K562 (cell line): ENCODE measurements around the gene ENG. TPM values are rescaled to one million over a fixed set of nuclear protein-coding genes. Genes with fewer than 3 reads are reported as not detected.

ENCODE experiments used
- CBFA2T3 ChIP-seq: fragments of 450-650 bp; IDR thresholded peaks from 2 replicates; pipeline ENCODE4 v1.6.1; 2017
- CBX1 ChIP-seq: sonication (generic); IDR thresholded peaks from 2 replicates; pipeline ENCODE4 v1.6.1; 2016; ENCODE audit warnings: antibody characterized with exemption, low read depth, mild to moderate bottlenecking
- FIP1L1 ChIP-seq: fragments of 200-400 bp; formaldehyde crosslinking; IDR thresholded peaks from 2 replicates; pipeline ENCODE4 v1.6.1; 2018; ENCODE audit warnings: mild to moderate bottlenecking, low read depth, low read length; ENCODE audit not compliant: poor library complexity, severe bottlenecking
- FOXA3 ChIP-seq, 2 experiments: fragments of 450-650 bp in 1 of 2; sonication (generic) in 1 of 2; formaldehyde crosslinking; IDR thresholded peaks in 1 of 2; conservative IDR thresholded peaks in 1 of 2; 2 replicates each; pipeline versions ENCODE4 v1.4.0 to v1.8.0; 2020 to 2022; ENCODE audit warnings: mild to moderate bottlenecking in 2 of 2, missing genetic modification reagents in 1 of 2
- JUND ChIP-seq, 2 experiments: IDR thresholded peaks; 2 replicates in 1 of 2; 3 replicates in 1 of 2; pipeline ENCODE4 v1.6.1; 2011; ENCODE audit warnings: borderline replicate concordance in 2 of 2, low read depth in 2 of 2, low read length in 2 of 2, improper control_type of control experiment in 1 of 2, missing biosample characterization in 1 of 2, missing genetic modification characterization in 1 of 2, missing genetic modification reagents in 1 of 2
- MEIS2 ChIP-seq: fragments of 450-650 bp; IDR thresholded peaks from 2 replicates; pipeline ENCODE4 v1.6.1; 2014; ENCODE audit warnings: mild to moderate bottlenecking; ENCODE audit not compliant: partially characterized antibody
- SRF ChIP-seq, 2 experiments: fragments of 250-450, 450-650 bp in 1 of 2; sonication (Bioruptor Pico) in 1 of 2; sonication (generic) in 1 of 2; formaldehyde crosslinking; IDR thresholded peaks; 2 replicates each; pipeline versions ENCODE4 v1.5.0 to v1.5.1; 2020 to 2022; ENCODE audit warnings: mild to moderate bottlenecking in 1 of 2, missing genetic modification reagents in 1 of 2
- TFAM ChIP-seq: fragments of 250-450 bp; sonication (Bioruptor Pico); conservative IDR thresholded peaks from 2 replicates; pipeline ENCODE4 v1.5.0; 2021; ENCODE audit warnings: mild to moderate bottlenecking, moderate library complexity
- ZFX ChIP-seq: sonication (generic); formaldehyde crosslinking; IDR thresholded peaks from 2 replicates; pipeline ENCODE4 v1.8.0; 2022; ENCODE audit warnings: mild to moderate bottlenecking, missing genetic modification reagents, moderate library complexity
- ZNF224 ChIP-seq: sonication (generic); formaldehyde crosslinking; IDR thresholded peaks from 2 replicates; pipeline ENCODE4 v1.8.0; 2022; ENCODE audit warnings: mild to moderate bottlenecking, missing genetic modification reagents
- ZNF431 ChIP-seq: sonication (generic); formaldehyde crosslinking; IDR thresholded peaks from 2 replicates; pipeline ENCODE4 v1.8.0; 2022; ENCODE audit warnings: mild to moderate bottlenecking, missing genetic modification reagents
- ZNF57 ChIP-seq: fragments of 450-650 bp; formaldehyde crosslinking; IDR thresholded peaks from 2 replicates; pipeline ENCODE4 v1.4.0; 2020; ENCODE audit warnings: mild to moderate bottlenecking, moderate library complexity
- polyA plus RNA-seq, 8 experiments: library from polyadenylated mRNA; depleted of rRNA in 4 of 8; stranded (reverse) in 5 of 8; unstranded in 3 of 8; fragments of >200 nt; fragmentation: Nextera tagmentation in 2 of 8; fragmentation: Illumina TruSeq in 1 of 8; extraction: Ambion mirVana in 2 of 8; extraction: Trizol in 1 of 8; gene quantifications; 2 replicates each; pipeline versions ENCODE4 v1.2.1 to v1.2.3, GENCODE V29; 2011 to 2014; ENCODE audit warnings: inconsistent platforms in 1 of 8, missing spikeins in 1 of 8
- total RNA-seq, 7 experiments: library from RNA; depleted of rRNA in 6 of 7; stranded (reverse); fragments of >200 nt in 6 of 7; fragmentation: Illumina TruSeq in 2 of 7; extraction: Trizol in 2 of 7; gene quantifications; 2 replicates each; pipeline versions ENCODE4 v1.2.1 to v1.2.3, GENCODE V29; 2011 to 2021; ENCODE audit warnings: low replicate concordance in 1 of 7
- TF ChIP-seq, protein P1 (sequence below): fragments of 250-450 bp; sonication (Bioruptor Pico); IDR thresholded peaks from 2 replicates; pipeline ENCODE4 v1.4.0; 2020; ENCODE audit warnings: mild to moderate bottlenecking, moderate library complexity
- TF ChIP-seq, protein P2 (sequence below): sonication (generic); formaldehyde crosslinking; IDR thresholded peaks from 2 replicates; pipeline ENCODE4 v1.8.1; 2022; ENCODE audit warnings: missing genetic modification reagents
- TF ChIP-seq, protein P3 (sequence below): fragments of 200-400 bp; formaldehyde crosslinking; IDR thresholded peaks from 2 replicates; pipeline ENCODE4 v1.6.1; 2017; ENCODE audit warnings: mild to moderate bottlenecking, low read depth, low read length, moderate library complexity
- TF ChIP-seq, protein P4 (sequence below), 2 experiments: IDR thresholded peaks in 1 of 2; conservative IDR thresholded peaks in 1 of 2; 2 replicates each; pipeline ENCODE4 v1.6.1; 2016; ENCODE audit warnings: low read depth in 2 of 2, mild to moderate bottlenecking in 1 of 2, missing compliant biosample characterization in 1 of 2, missing genetic modification characterization in 1 of 2, moderate library complexity in 1 of 2

The ENG gene
- total and polyA plus RNA-seq, 9 of the 15 experiments (the other 6 are each of a cell fraction or from before 2014, with no cell fraction given), result 0.04 to 0.40 (median 0.14) TPM; not detected in 1

GRCh38 chr9:127779136-127779981, 75.1 kb downstream of the ENG start (continued):
- no peak; the same call in 1 of the 2 replicates for TF ChIP-seq ZFX (CRISPR knock-in tag)
- no peak for TF ChIP-seq CBFA2T3
- no peak for TF ChIP-seq CBX1
- TF ChIP-seq, protein P1, sequence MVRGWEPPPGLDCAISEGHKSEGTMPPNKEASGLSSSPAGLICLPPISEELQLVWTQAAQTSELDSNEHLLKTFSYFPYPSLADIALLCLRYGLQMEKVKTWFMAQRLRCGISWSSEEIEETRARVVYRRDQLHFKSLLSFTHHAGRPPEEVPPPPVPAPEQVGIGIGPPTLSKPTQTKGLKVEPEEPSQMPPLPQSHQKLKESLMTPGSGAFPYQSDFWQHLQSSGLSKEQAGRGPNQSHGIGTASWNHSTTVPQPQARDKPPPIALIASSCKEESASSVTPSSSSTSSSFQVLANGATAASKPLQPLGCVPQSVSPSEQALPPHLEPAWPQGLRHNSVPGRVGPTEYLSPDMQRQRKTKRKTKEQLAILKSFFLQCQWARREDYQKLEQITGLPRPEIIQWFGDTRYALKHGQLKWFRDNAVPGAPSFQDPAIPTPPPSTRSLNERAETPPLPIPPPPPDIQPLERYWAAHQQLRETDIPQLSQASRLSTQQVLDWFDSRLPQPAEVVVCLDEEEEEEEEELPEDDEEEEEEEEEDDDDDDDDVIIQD (CRISPR knock-in tag), result no peak
- TF ChIP-seq SRF (CRISPR knock-in tag; IDR thresholded peaks at IDR 0.05), result no peak
- no peak for TF ChIP-seq ZNF431 (CRISPR knock-in tag)
- TF ChIP-seq, protein P2, sequence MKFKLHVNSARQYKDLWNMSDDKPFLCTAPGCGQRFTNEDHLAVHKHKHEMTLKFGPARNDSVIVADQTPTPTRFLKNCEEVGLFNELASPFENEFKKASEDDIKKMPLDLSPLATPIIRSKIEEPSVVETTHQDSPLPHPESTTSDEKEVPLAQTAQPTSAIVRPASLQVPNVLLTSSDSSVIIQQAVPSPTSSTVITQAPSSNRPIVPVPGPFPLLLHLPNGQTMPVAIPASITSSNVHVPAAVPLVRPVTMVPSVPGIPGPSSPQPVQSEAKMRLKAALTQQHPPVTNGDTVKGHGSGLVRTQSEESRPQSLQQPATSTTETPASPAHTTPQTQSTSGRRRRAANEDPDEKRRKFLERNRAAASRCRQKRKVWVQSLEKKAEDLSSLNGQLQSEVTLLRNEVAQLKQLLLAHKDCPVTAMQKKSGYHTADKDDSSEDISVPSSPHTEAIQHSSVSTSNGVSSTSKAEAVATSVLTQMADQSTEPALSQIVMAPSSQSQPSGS (CRISPR knock-in tag), result no peak
- peak; percentile 33 for TF ChIP-seq JUND (IDR thresholded peaks at IDR 0.05; ENCODE audit: borderline replicate concordance, low read depth, low read length)
- 0 out of 3 replicates have a peak, but pooled peaks have one; percentile 10 for TF ChIP-seq JUND (tag; IDR thresholded peaks at IDR 0.05; ENCODE audit: borderline replicate concordance, low read depth, low read length)
- no peak for TF ChIP-seq TFAM (CRISPR knock-in tag)
- no peak for TF ChIP-seq ZNF57 (CRISPR knock-in tag)
- TF ChIP-seq FOXA3 (CRISPR knock-in tag; conservative IDR thresholded peaks at IDR 0.05 in 1 of 2, IDR thresholded peaks at IDR 0.05 in 1 of 2), result no peak
- no peak for TF ChIP-seq FIP1L1
- TF ChIP-seq, protein P3, sequence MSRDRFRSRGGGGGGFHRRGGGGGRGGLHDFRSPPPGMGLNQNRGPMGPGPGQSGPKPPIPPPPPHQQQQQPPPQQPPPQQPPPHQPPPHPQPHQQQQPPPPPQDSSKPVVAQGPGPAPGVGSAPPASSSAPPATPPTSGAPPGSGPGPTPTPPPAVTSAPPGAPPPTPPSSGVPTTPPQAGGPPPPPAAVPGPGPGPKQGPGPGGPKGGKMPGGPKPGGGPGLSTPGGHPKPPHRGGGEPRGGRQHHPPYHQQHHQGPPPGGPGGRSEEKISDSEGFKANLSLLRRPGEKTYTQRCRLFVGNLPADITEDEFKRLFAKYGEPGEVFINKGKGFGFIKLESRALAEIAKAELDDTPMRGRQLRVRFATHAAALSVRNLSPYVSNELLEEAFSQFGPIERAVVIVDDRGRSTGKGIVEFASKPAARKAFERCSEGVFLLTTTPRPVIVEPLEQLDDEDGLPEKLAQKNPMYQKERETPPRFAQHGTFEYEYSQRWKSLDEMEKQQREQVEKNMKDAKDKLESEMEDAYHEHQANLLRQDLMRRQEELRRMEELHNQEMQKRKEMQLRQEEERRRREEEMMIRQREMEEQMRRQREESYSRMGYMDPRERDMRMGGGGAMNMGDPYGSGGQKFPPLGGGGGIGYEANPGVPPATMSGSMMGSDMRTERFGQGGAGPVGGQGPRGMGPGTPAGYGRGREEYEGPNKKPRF, result no peak
- TF ChIP-seq ZNF224 (CRISPR knock-in tag), result no peak
- TF ChIP-seq, protein P4, sequence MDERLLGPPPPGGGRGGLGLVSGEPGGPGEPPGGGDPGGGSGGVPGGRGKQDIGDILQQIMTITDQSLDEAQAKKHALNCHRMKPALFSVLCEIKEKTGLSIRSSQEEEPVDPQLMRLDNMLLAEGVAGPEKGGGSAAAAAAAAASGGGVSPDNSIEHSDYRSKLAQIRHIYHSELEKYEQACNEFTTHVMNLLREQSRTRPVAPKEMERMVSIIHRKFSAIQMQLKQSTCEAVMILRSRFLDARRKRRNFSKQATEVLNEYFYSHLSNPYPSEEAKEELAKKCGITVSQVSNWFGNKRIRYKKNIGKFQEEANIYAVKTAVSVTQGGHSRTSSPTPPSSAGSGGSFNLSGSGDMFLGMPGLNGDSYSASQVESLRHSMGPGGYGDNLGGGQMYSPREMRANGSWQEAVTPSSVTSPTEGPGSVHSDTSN (CRISPR knock-in tag; IDR thresholded peaks at IDR 0.05; ENCODE audit: low read depth), result no peak
- TF ChIP-seq, protein P4 (tag; conservative IDR thresholded peaks at IDR 0.05; ENCODE audit: low read depth), result no peak
- TF ChIP-seq MEIS2, result peak; percentile 8
